ENCODE results near the gene PPP3R1.

- TF ChIP-seq POLR2A (IDR thresholded peaks at IDR 0.05) (no peak), CTCF (IDR thresholded peaks at IDR 0.05) (no peak), POLR2AphosphoS5 (IDR thresholded peaks at IDR 0.05) (no peak)
Observed at GRCh38 chr2:68256093-68256450, 3.7 kb upstream of the PPP3R1 start.
